AG09319 (cell line): Measurements from ENCODE around the gene SORT1.
"Not testable (repeated sequence)": the region's sequence is repeated elsewhere in the genome, so short reads cannot be mapped to it uniquely, and the experiment has no call there.

Experiments
- DNase-seq: peaks from one replicate; pipeline ENCODE4 v3.0.0-alpha.2; 2010; ENCODE audit warnings: low read depth; ENCODE audit errors: extremely low read depth
- TF ChIP-seq, protein P1 (sequence below): IDR thresholded peaks from 2 replicates; pipeline ENCODE4 v1.5.1; 2011; ENCODE audit warnings: low read depth, mild to moderate bottlenecking, inconsistent platforms, low read length, moderate library complexity

The SORT1 gene

DNA sequence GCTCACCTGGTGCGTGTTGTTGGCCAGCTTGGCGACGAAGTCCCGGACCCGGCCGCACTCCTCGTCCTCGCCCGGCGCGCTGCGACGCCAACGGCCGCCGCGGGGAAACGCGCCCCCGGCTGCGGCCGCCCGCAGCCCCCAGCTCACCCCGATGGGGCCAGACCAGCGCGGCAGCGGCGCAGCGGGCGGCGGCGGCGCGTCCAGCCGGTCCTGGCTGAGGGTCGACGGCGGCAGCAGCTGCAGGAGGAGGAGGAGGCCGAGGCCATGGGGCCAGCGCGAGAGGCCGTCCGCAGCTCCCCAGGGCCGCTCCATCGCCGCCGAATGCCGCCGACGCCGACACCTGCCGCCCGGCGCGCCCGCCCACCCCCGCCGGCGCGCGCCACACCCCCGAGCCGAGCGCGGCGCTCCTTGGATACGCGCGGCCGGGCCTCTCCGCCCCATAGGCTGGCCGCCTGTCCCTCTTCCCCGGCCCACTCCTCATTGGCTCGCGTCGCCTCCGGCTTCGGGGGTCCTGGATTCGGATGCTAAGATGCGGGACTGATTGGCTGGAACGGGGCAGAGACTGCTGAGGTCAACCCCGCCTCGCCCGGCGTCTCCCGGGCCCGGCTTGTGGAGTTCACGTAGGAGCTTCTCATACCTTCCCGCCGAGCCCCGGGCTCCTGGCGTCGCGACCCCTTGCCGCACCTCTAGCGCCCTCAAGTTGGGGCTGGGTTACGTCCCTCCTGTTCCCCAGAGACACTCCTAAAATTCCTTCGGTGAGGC is at the start of gene SORT1:
SORT1 (minus strand) TSS at position 338 of the 762 bp plus-strand sequence; CDS start at position 312, 26 bp downstream.
- TF ChIP-seq, protein P1, sequence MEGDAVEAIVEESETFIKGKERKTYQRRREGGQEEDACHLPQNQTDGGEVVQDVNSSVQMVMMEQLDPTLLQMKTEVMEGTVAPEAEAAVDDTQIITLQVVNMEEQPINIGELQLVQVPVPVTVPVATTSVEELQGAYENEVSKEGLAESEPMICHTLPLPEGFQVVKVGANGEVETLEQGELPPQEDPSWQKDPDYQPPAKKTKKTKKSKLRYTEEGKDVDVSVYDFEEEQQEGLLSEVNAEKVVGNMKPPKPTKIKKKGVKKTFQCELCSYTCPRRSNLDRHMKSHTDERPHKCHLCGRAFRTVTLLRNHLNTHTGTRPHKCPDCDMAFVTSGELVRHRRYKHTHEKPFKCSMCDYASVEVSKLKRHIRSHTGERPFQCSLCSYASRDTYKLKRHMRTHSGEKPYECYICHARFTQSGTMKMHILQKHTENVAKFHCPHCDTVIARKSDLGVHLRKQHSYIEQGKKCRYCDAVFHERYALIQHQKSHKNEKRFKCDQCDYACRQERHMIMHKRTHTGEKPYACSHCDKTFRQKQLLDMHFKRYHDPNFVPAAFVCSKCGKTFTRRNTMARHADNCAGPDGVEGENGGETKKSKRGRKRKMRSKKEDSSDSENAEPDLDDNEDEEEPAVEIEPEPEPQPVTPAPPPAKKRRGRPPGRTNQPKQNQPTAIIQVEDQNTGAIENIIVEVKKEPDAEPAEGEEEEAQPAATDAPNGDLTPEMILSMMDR = no peak
- peak; percentile 34 for DNase-seq

DNA sequence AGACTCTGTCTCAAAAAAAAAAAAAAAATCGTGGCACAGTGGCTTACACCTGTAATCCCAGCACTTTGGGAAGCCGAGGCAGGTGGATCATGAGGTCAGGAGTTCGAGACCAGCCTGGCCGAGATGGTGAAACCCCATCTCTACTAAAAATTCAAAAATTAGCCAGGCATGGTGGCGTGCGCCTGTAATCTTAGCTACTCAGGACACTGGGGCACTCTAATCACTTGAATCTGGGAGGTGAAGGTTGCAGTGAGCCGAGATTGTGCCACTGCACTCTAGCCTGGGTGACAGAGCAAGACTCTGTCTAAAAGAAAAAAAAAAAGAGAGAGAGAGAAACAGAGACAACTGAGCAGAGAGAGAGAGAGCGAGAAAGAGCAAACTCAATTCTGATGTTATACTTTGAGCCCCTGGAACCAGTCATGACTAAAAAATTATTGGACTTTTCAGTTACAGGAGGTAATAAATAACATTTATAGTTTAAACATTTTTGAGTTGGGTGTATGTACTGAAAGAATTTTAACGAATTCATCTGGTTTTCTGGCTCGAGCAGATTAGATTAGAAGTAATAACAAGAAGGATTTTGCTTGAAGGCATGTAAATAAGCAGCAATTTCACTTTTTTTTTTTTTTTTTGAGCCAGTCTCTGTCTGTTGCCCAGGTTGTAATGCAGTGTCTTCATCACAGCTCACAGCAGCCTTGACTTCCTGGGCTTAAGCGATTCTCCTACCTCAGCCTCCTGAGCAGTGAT is 48.4 kb upstream of the SORT1 start:
- not testable (repeated sequence) for DNase-seq

DNA sequence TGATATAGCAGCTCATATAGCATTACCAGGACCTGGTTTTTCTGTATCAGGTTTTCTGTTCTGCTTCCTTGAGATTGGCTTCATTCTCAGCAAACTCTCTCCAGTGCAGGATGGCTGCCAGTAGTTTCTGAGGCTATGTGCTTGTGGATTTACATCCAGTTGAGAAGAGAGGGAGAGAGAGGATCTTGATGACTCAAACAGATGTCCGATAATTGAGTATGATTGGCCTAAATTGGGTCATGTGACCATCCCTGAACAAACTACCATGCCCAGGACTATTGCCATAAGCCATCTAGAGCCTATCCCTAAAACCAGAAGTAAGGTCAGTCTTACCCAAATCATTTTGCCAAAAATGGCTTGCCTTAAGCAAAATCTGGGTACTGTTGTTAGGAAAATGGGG is 46.6 kb upstream of the SORT1 start:
- TF ChIP-seq, protein P1 = no peak

DNA sequence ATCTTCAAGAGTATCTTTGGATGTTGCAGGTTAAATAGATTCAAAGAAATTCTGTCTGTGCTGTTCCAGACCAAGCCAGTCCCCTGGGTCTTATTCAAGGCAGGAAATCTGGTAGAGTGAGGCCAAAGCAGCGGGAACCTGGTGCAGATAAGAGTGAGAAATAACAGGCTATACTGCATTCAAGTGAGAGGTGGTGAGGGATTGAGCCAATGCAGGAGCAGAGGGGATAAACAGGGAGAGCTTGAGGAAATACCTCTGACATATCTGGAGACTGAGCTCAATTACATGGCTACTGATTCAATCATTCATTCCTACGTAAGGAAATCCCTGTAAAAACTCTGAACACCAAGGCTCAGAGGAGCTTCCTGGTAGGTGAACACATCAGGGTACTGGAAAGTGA is 45.8 kb upstream of the SORT1 start:
- DNase-seq = no peak
- TF ChIP-seq, protein P1 = no peak

More for the DNA sequence above, 46.6 kb upstream of the SORT1 start:
- no peak for DNase-seq

DNA sequence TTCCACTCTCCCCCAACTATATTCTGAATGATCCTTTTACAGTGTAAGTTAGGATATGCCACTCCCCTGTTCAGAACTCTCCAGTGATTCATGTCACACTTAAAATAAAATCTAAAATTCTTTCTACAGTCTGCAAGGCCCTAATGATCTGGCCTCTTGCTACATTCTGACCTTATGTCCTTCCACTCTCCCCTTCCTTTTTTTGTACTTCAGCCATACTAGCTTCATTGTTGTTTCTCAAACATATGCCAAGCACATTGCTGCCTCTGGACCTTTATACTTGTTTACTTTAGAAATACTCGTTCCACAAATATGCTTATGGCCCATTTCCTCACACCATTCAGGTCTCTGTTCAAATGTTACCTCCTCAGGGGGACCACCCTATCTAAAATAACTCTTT is 43.4 kb upstream of the SORT1 start:
- DNase-seq = no peak
- TF ChIP-seq, protein P1 = no peak

DNA sequence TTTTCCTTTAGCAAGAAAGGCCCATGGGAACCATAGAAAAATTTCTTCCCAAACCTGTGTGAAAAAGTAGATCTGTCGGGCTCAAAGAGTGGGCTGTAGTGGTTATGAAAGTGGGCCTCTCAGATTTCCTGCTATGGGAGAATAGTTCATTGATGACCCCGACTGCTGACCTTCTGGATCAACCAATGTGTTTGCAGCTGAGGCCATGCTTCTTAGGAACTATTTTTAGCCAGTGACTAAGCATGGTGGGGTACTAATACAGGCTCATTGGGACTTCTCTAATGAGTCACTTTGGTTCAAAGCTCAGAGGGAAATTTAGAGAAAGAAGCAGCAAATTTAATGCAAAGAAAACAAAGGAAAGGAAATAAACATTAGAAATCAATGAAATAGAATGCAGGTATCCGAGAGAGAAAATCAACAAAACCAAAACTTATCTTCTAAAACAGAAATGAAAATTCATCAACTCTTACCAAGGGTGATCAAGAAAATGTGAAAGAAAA is 41.1 kb upstream of the SORT1 start:
- peak; percentile 51 for DNase-seq
- TF ChIP-seq, protein P1 = no peak

DNA sequence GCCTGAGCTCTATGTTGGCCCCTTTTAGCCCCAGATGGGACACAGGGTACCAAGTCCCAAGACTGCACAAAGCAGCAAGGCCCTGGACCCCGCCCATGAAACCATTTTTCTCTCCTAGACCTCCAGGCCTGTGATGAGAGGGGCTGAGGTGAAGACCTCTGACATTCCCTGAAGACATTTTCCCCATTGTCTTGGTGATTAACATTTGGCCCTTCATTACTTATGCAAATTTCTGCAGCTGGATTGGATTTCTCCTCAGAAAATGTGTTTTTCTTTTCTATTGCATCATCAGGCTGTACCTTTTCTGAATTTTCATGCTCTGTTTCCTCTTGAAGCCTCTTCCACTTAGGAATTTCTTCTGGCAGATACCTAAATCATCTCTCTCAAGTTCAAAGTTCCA is 36.8 kb upstream of the SORT1 start:
- TF ChIP-seq, protein P1 = no peak

More for the DNA sequence above, 36.8 kb upstream of the SORT1 start:
- DNase-seq = no peak
